Upper lobe of left lung (tissue), 6 donors: Measurements from ENCODE around the gene KCNJ5. TPM values are rescaled to one million over a fixed set of nuclear protein-coding genes. Genes with fewer than 3 reads are reported as not detected.

ENCODE experiments used
- ATAC-seq, 2 donors: fragments of 200-7000 bp; cut with Tn5 transposase; one replicate each; pipeline ENCODE4 v1.9.1; 2022; ENCODE audit warnings: mild to moderate bottlenecking in 2 of 2, moderate library complexity in 2 of 2; ENCODE audit not compliant: low FRiP score in 2 of 2
- DNase-seq, 2 donors: peaks; one replicate each; pipeline ENCODE4 v3.0.0-alpha.2; 2019 to 2020
- H3K27ac ChIP-seq, 4 donors: fragments of 200-600 bp; sonication (generic); one replicate each; pipeline ENCODE4 v1.5.1; 2016 to 2019
- H3K27me3 ChIP-seq, 4 donors: fragments of 200-600 bp; sonication (generic); one replicate each; pipeline ENCODE4 v1.5.1; 2017 to 2019
- H3K36me3 ChIP-seq, 4 donors: fragments of 200-600 bp; sonication (generic); one replicate each; pipeline ENCODE4 v1.5.1; 2016 to 2019
- H3K4me1 ChIP-seq, 4 donors: fragments of 200-600 bp; sonication (generic); one replicate each; pipeline ENCODE4 v1.5.1; 2018 to 2019
- H3K4me3 ChIP-seq, 4 donors: fragments of 200-600 bp; sonication (generic); one replicate each; pipeline ENCODE4 v1.5.1; 2017 to 2019; ENCODE audit warnings: mild to moderate bottlenecking in 2 of 4, moderate library complexity in 1 of 4
- H3K9me3 ChIP-seq, 4 donors: fragments of 200-600 bp; sonication (generic); one replicate each; pipeline ENCODE4 v1.5.1; 2018 to 2019
- EP300 ChIP-seq, 4 donors: sonication (generic); formaldehyde crosslinking; IDR thresholded peaks; one replicate each; pipeline ENCODE4 v1.5.1; 2017; ENCODE audit warnings: antibody characterized with exemption in 4 of 4, control low read depth in 2 of 4
- POLR2A ChIP-seq, 4 donors: fragments of 450-650 bp; IDR thresholded peaks; one replicate each; pipeline ENCODE4 v1.5.1; 2016 to 2017; ENCODE audit warnings: antibody characterized with exemption in 4 of 4, mild to moderate bottlenecking in 2 of 4
- POLR2AphosphoS5 ChIP-seq, 2 donors: sonication (generic); formaldehyde crosslinking; IDR thresholded peaks; one replicate each; pipeline ENCODE4 v1.5.1; 2017; ENCODE audit warnings: antibody characterized with exemption in 2 of 2
- WGBS, 2 donors: methylation state at CpG; one replicate each; pipeline ENCODE4 v1.1.5; 2017 to 2018; 5-methylcytosine and 5-hydroxymethylcytosine counted together
- total RNA-seq, 6 donors: library from RNA; depleted of rRNA in 4 of 6; stranded (reverse); fragments of >200 nt in 4 of 6; gene quantifications; one replicate each; pipeline versions ENCODE4 v1.1.0 to v1.2.1, GENCODE V29; 2016 to 2021
- TF ChIP-seq, protein P1 (sequence below), 6 experiments: fragments of 450-650 bp in 4 of 6; fragments of 200-600 bp in 2 of 6; sonication (generic) in 2 of 6; IDR thresholded peaks; one replicate each; pipeline ENCODE4 v1.5.1; 2016 to 2019; ENCODE audit warnings: antibody characterized with exemption in 6 of 6
- donor health status: DM: no; HTN: no; CAD: no; lungs with moderate emphysema.
- donor health status: DM: no; HTN: yes; CAD: no; lungs with severe emphysema.

Gene KCNJ5
- total RNA-seq, 6 donors from 2014 or later: 1.5 to 7.5 (median 4.9) TPM

DNA sequence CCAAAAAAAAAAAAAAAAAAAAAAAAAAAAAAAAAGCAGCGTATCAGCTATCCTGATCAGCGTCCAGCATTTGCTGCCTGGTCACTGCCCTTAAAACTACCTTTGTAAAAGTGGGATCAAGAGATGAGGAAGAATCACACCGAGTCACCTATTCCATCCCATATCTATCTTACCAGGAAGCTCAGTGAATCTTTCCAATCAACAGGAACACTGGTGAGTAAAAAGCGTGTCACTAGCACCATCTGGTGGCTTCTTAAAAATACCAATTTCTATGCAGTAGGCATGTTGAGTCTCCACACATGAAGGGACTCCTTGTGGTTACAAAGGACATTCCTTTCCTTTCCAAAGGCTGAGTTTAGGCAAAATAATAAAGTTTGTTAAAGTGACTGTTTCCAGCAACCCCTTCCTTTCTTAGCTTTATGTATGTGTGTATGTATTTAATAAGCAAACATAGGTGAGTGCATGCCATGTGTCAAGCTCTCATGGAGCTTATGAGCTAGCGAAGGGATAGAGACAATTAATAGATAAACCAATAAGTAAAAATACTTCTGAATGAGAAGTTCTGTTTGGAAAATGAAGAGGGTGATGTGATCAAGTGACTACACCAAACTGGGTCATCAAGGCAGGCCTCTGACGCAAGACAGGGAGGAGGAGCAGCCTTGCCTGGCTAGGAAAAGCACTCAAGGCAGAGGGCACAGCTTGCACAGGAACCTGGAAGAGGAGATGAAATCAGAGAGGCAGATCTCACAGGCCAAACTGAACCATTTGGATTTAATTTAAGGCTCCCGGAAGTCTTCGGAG is 65.4 kb downstream of the KCNJ5 start:
- Histone ChIP-seq H3K27ac (no peak overlapping the region), H3K4me3 (no peak overlapping the region), H3K27me3 (no peaks in the 10 kb centered on the region), H3K4me1 (no peaks in the 10 kb centered on the region), H3K9me3 (no peaks in the 10 kb centered on the region), H3K36me3 (no peaks in the 10 kb centered on the region)
- 48 to 51% methylated on average over 8 of the region's 8 CpGs for WGBS, 2 donors
- DNase-seq (no peak), ATAC-seq (peak; percentile 57 to 86)
- no peak for TF ChIP-seq POLR2A (IDR thresholded peaks at IDR 0.05)
- TF ChIP-seq, protein P1, sequence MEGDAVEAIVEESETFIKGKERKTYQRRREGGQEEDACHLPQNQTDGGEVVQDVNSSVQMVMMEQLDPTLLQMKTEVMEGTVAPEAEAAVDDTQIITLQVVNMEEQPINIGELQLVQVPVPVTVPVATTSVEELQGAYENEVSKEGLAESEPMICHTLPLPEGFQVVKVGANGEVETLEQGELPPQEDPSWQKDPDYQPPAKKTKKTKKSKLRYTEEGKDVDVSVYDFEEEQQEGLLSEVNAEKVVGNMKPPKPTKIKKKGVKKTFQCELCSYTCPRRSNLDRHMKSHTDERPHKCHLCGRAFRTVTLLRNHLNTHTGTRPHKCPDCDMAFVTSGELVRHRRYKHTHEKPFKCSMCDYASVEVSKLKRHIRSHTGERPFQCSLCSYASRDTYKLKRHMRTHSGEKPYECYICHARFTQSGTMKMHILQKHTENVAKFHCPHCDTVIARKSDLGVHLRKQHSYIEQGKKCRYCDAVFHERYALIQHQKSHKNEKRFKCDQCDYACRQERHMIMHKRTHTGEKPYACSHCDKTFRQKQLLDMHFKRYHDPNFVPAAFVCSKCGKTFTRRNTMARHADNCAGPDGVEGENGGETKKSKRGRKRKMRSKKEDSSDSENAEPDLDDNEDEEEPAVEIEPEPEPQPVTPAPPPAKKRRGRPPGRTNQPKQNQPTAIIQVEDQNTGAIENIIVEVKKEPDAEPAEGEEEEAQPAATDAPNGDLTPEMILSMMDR (IDR thresholded peaks at IDR 0.05): peak; percentile 35 to 86 (median 68)
- no peak for TF ChIP-seq POLR2AphosphoS5 (IDR thresholded peaks at IDR 0.05)
- TF ChIP-seq EP300 (IDR thresholded peaks at IDR 0.05): no peak

DNA sequence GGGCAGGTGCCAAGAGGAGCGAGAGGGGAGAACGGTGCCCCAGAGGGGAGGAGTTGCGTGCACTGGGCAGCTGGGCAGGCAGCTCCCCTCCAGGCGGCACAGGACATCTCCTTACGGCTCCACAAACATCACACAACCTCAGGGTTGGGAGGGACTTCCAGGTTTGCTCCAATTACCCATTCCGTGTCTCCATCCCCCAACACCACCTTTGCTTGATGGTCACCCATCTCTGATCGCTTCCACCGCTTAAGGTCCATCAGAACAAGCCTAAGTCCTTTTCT is 66.0 kb downstream of the KCNJ5 start:
- ATAC-seq: no peak
- no peak for TF ChIP-seq EP300 (IDR thresholded peaks at IDR 0.05)
- TF ChIP-seq POLR2A (IDR thresholded peaks at IDR 0.05): no peak
- no peak for TF ChIP-seq POLR2AphosphoS5 (IDR thresholded peaks at IDR 0.05)
- TF ChIP-seq, protein P1 (IDR thresholded peaks at IDR 0.05): no peak

DNA sequence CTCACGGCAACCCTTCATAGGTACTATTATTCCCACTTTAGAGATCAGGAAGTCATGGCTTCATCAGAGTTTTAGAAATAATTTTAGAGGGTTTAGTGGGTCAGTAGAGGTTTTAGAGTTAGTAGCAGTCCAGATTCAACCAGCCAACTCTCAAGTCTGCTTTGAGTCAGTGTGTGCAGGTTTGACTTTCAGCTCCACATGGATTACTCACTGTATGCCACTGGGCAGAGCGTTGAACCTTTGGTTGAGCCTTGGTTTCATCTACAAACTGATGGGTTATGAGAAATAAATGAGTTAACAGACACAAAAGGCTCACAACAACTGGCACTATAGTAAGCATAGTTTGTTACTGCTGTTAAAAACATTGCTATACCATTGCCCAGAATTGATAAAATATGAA is 70.5 kb downstream of the KCNJ5 start:
- Histone ChIP-seq H3K4me3 (no peak overlapping the region), H3K4me1 (peaks cover 4 to 14% (median 6%) of the 10 kb centered on the region in 4 donors), H3K27me3 (no peaks in the 10 kb centered on the region), H3K36me3 (no peaks in the 10 kb centered on the region), H3K9me3 (no peaks in the 10 kb centered on the region), H3K27ac (no peak overlapping the region)
- TF ChIP-seq POLR2A (IDR thresholded peaks at IDR 0.05): no peak
- TF ChIP-seq EP300 (IDR thresholded peaks at IDR 0.05): no peak
- no peak for TF ChIP-seq POLR2AphosphoS5 (IDR thresholded peaks at IDR 0.05)
- TF ChIP-seq, protein P1 (IDR thresholded peaks at IDR 0.05): no peak
- no peak for DNase-seq
- no peak for ATAC-seq
- WGBS, 2 donors: 91 to 95% methylated on average over 2 of the region's 2 CpGs

More for the DNA sequence above, 66.0 kb downstream of the KCNJ5 start:
- Histone ChIP-seq H3K9me3 (no peaks in the 10 kb centered on the region), H3K27me3 (no peaks in the 10 kb centered on the region), H3K36me3 (no peaks in the 10 kb centered on the region), H3K27ac (no peak overlapping the region), H3K4me3 (no peak overlapping the region), H3K4me1 (no peaks in the 10 kb centered on the region)
- no peak for DNase-seq
- 82 to 88% methylated on average over 8 of the region's 8 CpGs for WGBS, 2 donors

DNA sequence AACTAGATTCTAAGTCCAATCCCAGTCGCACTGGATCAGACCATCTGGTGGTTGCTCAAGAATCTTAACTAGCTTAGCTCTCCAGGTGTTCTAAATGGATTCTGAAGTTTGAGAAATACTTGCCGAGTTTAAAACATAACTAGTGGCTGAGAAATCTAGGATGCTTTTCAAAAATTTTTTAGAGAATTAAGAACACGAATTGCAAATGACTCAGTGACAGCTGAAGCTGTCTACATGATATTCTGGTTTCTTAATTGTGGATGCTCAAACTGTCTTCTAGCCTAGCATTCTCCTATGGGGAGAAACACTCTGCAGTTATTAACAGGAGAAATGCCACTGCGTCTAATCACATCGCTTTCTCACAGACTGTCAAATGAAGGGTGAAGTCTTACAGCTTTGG is 71.7 kb downstream of the KCNJ5 start:
- no peak for ATAC-seq
- no peak overlapping the region for H3K27ac ChIP-seq
- TF ChIP-seq, protein P1 (IDR thresholded peaks at IDR 0.05): no peak
- TF ChIP-seq POLR2AphosphoS5 (IDR thresholded peaks at IDR 0.05) (no peak), EP300 (IDR thresholded peaks at IDR 0.05) (no peak), POLR2A (IDR thresholded peaks at IDR 0.05) (no peak)
- peaks cover 4 to 14% (median 6%) of the 10 kb centered on the region in 4 donors for H3K4me1 ChIP-seq
- no peak for DNase-seq
- no peaks in the 10 kb centered on the region for H3K36me3 ChIP-seq
- H3K27me3 ChIP-seq: no peaks in the 10 kb centered on the region
- H3K4me3 ChIP-seq: no peak overlapping the region
- WGBS, 2 donors: 88 to 95% methylated on average over 5 of the region's 5 CpGs
- H3K9me3 ChIP-seq: no peaks in the 10 kb centered on the region
